ENCODE results near the gene KCNF1. TPM values are rescaled to one million over a fixed set of nuclear protein-coding genes. Genes with fewer than 3 reads are reported as not detected.

Gene KCNF1
- polyA plus RNA-seq, 3 donors, result 0.78 to 1.1 (median 0.82) TPM

- no peak for DNase-seq (ENCODE audit: low read depth in 3 of 3, low spot score in 2 of 3)
These were observed 7.1 kb downstream of the KCNF1 start for GRCh38 chr2:10918661-10919409.

- DNase-seq (ENCODE audit: low read depth in 3 of 3, low spot score in 2 of 3), result no peak
These were observed 7.7 kb downstream of the KCNF1 start for GRCh38 chr2:10919410-10919770.

- DNase-seq (ENCODE audit: low read depth in 3 of 3, low spot score in 2 of 3), result no peak
These were observed 8.3 kb downstream of the KCNF1 start for GRCh38 chr2:10919771-10920621.

- DNase-seq (ENCODE audit: low read depth in 3 of 3, low spot score in 2 of 3), result no peak
These were observed 9.1 kb downstream of the KCNF1 start for GRCh38 chr2:10920764-10921388.

DNA sequence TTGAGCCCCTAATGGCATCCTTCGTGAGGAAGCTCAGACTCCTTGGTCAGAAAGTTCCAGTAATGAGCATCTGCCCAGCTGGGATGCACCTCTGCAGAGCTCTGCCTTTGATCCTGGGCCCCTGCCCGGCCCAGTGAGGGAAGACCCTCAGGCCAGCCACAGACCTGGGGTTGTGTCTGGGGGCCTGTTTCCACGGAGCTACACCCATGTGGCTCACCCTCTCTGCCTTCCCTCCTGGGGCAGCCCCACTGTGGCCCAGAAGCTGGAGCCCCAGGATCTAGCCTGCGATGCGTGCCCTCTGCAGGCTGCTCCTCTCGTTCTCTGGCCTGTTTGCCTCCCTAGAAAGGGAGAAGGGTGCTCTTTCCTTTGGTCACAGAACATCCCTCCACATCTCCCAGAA lies 9.8 kb downstream of the KCNF1 start:
- no peak for DNase-seq (ENCODE audit: low read depth in 3 of 3, low spot score in 2 of 3)

GRCh38 chr2:10922307-10923007 lies 10.7 kb downstream of the KCNF1 start:
- DNase-seq (ENCODE audit: low read depth in 3 of 3, low spot score in 2 of 3), result no peak

DNA sequence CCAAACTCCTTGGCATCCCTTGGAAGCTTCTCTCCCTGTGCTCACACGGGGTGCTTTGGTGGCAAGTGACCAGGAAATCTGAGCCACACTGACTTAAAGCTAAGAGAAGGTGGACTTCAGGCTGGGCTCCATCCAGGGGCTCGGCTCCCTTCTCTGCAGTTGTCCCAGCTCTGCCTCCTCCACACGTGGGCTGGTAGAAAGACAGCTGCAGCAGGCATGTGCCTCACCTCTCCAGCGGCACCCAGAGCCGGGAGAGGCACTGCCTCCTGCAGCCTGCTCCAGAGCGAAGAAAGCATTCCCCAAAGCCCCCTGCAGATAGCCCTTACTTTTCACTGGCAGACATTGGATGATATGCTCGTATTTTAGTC lies 11.3 kb downstream of the KCNF1 start:
- DNase-seq (ENCODE audit: low read depth in 3 of 3, low spot score in 2 of 3), result no peak

GRCh38 chr2:10923965-10924364 lies 12.2 kb downstream of the KCNF1 start:
- no peak for DNase-seq (ENCODE audit: low read depth in 3 of 3, low spot score in 2 of 3)

GRCh38 chr2:10924441-10924840 lies 12.7 kb downstream of the KCNF1 start:
- DNase-seq (ENCODE audit: low read depth in 3 of 3, low spot score in 2 of 3), result no peak

DNA sequence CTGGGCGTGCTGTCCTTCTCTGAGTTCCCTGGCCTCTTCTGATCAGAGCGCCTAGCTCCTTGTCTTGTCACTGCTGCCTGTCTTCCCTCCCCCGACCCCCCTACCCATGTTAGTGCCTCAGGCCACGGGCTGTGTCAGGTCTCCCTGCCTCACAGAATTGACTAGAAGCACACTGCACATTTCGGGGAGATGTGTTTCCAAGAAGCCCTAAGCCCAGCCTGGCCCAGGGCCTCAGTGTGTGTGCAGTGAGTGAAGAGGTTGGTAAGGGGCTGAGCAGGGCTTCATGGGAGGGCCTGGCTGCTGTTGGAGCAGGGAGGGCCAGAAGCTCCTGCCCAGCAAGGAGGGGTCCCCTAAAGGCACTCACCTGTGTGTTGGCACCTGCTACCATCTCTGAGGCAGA lies 13.1 kb downstream of the KCNF1 start:
- no peak for DNase-seq (ENCODE audit: low read depth in 3 of 3, low spot score in 2 of 3)

- no peak for DNase-seq (ENCODE audit: low read depth in 3 of 3, low spot score in 2 of 3)
These were observed 14.6 kb downstream of the KCNF1 start for GRCh38 chr2:10926191-10926820.

- DNase-seq (ENCODE audit: low read depth in 3 of 3, low spot score in 2 of 3), result no peak
These were observed 19.2 kb downstream of the KCNF1 start for GRCh38 chr2:10930721-10931516.

GRCh38 chr2:10931710-10932255 lies 20.0 kb downstream of the KCNF1 start:
- DNase-seq (ENCODE audit: low read depth in 3 of 3, low spot score in 2 of 3), result no peak

- no peak for DNase-seq (ENCODE audit: low read depth in 3 of 3, low spot score in 2 of 3)
These were observed 20.8 kb downstream of the KCNF1 start for GRCh38 chr2:10932345-10933151.

DNA sequence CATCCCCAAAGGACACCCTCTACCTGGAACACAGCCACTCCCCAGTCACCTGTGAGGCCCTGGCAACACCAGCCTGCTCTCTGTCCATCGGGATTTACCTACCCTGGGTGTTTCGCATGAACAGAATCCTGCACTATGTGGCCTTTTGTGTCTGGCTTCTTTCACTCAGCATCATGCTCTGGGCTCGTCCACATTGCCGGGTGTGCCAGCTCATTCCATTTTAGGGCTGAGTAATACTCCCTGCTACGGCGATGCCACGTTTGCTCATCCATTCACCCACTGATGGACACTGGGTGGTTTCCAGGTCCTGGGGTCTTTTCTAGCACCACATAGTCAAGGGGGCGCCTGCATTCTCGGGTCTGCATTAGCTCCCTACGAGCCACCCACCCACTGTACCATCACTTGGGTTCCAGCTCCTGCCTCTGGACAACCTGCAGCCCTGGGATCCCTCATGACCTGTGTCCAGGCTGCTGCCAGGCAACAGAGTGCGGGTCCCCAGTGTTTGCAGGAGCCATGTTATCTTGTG lies 22.0 kb downstream of the KCNF1 start:
- DNase-seq (ENCODE audit: low read depth in 3 of 3, low spot score in 2 of 3), result no peak

GRCh38 chr2:10934308-10934978 lies 22.7 kb downstream of the KCNF1 start:
- no peak for DNase-seq (ENCODE audit: low read depth in 3 of 3, low spot score in 2 of 3)

DNA sequence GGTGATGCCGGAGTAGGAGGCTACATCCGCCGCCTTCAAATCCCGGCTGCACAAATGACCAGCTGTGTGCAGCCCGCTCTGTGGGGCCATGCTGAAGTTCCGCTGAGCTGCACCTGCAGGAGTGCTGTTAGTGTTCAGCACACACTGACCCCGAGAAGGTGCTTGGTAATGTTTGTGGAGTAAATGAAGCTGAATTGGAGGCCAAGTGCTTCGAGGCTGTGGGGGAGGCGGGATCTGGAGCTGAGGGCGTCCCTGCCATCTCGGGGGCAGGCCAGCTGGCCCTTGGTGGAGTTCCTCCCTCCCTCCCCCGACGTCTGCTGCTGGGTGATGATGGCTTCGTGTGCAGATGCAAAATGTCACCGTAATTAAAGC lies 23.2 kb downstream of the KCNF1 start:
- DNase-seq (ENCODE audit: low read depth in 3 of 3, low spot score in 2 of 3), result peak in 1 of 3 donors; percentile 27

- DNase-seq (ENCODE audit: low read depth in 3 of 3, low spot score in 2 of 3), result no peak
These were observed 23.7 kb downstream of the KCNF1 start for GRCh38 chr2:10935366-10935918.

Data from right renal cortex interstitium (tissue), 3 donors.